Measurements from ENCODE around the gene L1CAM.

Gene L1CAM

DNA sequence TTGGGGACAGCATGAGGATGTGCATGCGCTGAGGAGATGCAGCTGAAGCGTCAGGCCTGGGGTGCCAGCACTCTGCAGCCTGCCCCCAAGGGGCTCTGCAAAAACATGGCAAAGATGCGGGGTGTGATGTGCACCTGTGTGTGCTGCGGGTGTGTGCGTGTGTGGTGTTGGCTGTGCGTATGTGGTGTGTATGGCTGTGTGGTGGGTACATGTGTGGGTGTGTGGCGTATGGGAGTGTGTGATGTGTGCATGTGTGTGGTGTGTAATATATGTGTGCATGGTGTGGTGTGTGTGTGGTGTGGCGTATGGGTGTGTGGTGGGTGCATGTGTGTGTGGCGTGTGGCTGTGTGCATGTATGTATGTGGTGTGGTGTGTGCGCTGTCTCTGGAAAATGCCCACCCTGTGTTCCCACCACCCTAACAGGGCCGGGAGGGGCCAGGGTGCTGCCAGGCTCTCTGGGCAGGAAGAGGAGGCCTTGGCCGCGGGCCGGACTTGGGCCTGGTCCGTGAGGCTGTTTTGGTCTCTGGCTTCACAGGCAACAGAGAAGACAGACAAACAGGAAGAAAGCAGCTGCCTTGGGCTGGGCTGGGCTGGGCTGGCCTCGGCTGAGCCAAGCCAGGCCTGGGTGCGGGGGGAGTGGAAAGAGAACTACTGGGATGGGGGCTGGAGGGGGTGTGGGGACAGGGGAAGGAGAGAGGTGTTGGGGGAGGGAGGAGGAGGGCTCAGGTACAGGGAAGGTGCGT lies 17.4 kb upstream of the L1CAM start:
- DNase-seq: no peak

DNA sequence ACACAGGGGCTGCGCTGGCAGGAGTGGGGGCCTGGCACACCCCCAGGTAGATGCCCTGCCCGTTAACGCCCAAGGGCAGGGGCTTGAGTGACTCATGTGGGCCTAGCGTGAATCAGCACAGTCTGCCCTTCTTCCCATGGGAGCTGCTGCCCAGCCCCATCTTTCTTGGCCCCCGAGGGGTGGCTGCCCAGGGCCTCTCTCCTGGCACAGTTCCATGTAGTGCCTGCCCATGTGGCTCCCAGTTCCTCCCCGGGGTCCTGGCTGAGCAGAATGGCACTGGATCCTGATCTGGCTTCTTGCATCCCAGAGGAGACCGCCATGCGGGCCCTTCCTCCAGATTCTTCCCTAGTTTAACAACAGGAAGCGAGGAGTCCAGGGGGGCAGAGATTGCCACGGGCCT lies 16.4 kb upstream of the L1CAM start:
- no peak for DNase-seq

DNA sequence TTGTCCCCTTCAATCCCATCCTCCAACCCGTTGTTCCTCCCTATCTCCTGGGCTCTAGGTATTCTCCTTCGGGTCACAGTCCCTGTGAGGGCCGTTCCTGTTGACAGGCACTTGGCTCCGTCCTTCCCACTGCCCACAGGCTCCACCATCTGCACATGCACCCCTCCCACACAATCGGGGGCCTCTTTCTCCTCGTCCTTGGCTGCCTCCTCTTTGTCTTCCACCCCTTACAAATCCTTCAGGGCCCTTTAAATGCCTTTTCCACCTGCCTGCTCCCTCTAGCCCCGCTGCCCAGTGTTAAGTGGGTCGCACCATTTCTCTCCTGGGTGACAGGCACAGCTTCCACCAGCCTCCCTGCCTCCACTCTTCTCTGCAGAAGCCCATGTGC lies 15.8 kb upstream of the L1CAM start:
- DNase-seq: peak in 1 of 2 experiments; percentile 50

DNA sequence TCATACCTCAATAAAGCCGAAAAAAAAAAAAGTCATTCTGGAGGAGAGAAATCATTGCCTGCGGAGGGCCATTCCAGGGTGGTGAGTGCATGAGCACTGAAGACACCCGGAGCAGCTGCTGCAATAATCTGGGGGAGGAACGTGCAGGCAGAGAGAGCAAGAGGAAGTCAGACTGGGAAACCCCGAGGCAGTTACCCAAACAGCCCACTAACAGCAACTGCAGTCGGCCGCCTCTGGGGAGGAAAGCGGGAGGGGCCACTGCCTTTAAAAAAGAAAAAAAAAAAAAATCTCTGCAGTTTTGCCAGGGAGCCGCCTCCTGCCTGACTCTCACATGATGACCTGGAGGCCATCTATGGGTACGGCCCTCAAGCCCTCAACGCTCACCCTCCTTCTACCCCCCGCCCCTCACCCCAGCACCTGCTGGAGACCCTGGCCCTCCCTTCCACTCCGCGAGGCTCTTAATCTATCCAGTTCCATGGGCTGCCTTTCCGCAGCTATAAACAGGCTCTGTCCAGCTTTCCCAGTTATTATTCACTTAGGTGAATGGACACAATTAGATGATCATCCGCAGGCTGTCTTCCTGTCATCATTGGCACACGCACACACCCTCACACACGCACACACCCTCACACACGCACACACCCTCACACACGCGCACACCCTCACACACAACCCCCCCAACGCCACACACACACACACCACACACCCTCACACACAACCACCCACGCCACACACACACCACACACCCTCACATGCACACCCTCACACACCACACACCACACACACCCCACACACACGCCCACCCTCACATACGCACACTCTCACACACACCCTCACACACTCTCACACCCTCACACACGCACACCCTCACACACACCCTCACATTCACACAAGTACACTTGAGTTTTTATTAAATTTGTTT lies 15.1 kb upstream of the L1CAM start:
- DNase-seq: peak; percentile 70 to 88

DNA sequence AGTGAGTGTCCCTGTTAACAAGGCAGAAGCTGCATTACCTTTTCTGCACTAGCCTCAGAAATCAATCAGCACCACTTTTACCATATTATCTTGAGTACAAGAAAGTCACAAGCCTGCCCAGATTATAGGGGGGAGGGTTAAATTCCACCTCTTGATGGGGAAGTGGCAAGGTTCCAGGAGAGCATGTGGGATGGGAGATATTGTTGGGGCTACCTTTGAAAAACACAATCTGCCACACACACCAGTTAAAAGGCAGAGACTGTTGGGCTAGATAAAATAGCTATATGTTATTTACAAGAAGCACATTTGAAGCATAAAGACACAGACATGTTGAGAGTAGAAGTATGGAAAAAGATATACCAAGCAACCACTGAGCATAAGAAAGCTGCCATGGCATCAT lies 11.9 kb upstream of the L1CAM start:
- peak; percentile 83 to 92 for DNase-seq

DNA sequence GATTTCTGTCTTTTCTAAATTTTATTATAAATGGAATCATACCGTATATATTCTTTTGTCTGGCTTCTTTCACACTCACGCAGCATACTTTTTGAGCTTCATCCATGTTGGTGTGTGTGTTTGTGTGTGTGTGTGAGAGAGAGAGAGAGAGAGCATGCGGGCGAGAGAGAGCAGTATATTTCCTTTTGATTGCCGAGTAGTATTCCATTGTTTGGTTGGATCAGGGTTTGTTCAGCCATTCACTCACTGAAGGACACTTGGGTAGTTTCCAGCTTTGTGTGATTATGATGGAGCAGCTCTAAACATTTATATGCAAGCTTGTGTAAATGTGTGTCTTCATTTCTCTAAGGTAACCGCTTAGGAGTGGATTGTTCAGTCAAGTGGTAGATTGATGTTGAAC lies 3.1 kb upstream of the L1CAM start:
- no peak for DNase-seq

DNA sequence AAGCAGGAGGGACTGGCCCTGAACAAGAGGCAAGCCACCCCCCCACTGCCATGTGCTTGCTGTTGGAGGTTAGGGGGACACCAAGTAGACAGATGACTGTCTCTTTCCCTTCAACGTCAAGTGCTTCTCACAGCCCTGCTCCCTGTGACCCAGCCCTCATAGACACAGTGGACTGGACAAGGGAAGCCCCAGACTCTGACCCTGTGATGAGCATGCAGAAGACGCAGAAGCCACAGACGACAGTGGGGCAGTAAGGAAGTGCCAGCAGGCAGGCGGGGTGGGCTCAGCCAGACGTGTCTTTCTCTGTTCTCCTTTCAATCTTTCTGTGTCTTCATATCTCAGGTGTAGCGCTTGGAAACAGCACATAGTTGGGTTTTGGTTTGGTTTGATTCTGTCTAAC lies 2.4 kb upstream of the L1CAM start:
- no peak for DNase-seq

DNA sequence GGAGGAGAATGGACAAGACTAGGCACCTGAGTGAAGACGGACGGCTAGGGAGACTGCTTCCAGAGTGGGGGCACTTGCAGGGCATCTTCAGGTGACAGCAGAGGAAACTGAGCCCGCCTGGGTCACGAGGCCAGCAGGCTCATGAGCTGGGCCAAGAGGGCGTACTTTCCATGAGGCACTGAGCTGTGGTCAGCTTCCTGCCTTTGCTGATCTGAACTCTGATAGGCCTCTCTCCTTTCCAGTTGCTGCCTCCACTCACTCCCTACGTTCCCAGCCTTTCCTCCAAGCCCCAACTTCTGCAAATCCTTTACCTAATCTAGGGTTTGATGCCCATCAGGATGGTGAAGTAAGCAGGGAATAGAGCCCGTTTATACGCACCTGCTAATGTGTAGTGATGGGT lies 1.4 kb upstream of the L1CAM start:
- DNase-seq: no peak

DNA sequence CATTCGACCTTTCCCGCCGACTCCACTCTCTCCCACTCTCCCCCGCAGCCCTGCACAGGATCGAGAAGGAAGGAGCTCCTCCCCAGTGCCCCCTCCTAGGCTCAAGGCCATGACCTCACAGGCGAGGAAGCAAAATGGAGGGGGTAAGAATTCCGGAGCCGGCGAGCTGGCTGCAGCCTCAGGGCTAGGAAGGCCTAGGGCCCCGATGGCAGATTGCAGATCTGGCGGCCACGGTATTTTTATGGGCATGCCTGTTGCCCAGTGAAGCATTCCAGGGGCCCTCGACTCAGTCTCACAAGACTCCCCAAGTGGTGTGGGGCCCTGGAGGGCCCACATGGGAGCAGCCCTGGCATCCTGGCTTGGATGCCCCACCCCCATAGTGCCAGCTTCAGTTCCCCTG lies 942 bp upstream of the L1CAM start:
- DNase-seq: no peak

DNA sequence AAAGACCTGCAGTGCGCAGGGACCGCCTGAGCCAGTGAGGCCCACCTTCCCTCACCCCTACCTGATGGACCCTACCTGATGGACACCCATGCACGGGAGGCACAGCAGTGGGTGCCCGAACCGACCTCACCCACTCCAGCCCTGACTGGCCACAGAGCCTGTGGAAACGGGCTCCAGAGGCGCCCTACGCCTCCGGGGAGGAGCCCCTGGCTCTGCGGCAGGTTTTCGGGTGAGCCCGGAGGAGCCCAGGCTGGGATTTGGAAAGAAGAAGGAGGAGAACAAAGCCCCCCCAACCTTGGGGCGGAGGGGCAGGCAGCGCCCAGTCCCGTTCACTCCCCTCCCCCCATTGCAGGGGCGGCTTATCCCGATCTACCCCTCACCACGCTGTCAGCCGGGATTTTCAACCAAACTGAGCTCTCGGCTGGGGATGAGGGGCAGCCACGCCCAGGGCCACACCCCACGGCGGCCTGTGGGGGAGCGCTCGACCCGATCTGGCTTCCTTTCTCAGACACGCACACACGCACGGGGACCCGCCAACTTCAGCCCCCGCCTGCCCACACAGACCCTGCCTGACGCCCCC lies 675 bp downstream of the L1CAM start:
- peak in 1 of 2 experiments; percentile 56 for DNase-seq

DNA sequence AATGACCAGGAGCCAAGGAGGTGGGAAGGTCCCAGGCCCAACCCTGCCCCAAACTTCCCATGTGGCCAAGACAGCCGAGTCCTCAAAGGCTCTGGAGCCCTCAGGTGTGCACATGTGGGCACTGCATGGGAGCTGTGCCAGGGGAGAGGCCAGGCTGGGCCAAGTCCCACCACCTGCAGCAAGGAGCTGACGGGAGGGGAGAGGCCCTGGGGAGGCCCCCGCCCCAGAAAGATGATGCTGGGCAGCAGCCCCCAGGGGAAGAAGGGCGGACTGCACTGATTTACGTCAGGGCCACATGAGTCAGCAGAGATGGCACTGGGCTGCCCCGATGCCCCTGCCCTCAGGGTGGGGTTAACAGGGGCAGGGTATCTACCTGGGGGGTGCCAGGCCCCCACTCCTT lies 1.4 kb downstream of the L1CAM start:
- peak; percentile 54 to 77 for DNase-seq

DNA sequence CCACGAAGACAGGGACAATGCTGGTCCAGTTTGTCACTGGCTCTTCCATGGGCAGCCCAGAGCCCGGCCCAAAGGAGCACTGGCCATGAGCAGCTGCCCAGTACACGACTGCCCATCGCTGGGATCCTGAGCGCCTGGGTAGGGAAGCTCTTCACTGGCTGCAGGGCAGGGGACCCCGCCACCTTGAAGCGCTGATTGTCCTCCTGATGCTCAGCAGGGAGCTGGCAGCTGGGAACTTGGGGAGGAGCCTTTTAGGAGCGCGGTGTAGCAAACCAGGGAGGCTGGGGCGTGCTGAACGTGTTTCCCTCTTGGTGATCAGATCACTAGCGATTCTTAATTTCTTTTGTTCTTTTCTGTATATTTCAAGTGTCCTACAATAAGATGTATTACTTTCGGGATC lies 1.8 kb downstream of the L1CAM start:
- DNase-seq: peak in 1 of 2 experiments; percentile 71

DNA sequence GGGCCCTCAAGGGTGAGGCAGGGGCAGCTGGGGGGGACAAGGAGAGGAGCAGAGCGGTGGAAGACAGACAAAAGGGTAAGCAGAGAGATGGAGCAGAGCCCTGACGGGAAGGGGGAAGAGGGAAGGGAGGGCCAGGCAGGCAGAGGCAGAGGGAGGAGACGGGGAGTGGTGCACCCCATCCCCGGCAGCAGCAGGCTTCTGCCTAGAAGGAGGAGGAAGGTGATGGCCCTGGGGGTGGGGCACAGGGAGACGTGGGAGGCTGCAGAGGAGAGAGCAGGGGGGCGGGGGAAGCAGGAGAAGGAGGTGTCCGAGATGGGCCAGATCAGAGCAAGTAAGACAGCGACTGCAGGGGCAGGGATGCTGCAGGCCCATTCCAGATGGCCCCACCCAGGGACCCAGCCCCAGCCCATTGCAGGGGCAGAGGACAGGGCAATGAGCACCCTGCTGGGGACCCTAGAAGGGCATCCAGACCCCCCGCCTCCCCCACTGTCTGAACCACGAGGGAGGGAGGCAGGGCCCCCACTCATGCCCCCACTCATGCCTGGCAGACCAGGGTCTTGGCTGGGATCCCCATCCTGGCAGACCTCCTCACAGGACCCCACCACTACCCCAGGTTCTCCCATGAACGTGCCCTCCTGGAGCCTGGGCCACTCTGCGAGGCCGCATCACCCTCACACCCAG lies 2.7 kb downstream of the L1CAM start:
- DNase-seq: no peak

DNA sequence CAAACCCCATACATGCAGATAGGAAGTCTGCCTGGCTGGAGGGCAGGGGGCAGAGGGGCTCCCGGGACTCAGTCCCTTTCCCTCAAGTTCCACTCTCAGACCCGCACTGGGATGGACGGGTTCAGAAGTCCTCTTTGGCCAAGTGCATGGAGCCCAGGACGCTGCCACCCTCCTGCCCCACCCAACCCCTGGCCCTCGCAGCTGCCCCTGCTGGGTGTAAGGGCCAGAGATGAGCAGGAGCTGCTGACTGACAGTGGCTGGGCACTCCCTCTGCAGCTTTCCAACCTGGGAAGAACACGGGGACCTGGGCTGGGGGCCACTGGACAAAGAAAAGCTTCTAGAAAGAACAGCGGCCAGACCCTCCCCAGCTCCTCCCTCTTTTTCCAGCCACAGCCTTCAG lies 3.4 kb downstream of the L1CAM start:
- no peak for DNase-seq

DNA sequence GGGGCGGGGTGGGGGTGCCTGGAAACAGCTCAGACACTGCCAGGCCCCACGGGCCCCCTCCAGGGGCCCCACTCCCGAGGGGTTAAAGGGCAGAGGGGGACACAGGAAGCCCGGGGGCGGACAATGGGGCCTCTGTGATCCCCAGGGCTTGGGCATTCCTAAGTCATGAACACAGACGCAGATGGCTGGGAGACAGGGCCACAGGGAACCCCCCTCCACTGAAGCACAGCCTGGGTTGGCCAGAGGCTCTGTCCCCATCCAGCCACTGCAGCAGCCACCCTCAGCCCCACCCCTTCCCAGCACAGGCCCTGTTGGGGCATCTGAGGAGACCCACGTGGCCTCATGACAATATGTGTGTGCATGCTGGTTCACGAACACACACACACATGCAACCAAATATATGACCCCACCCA lies 3.9 kb downstream of the L1CAM start:
- DNase-seq: no peak

DNA sequence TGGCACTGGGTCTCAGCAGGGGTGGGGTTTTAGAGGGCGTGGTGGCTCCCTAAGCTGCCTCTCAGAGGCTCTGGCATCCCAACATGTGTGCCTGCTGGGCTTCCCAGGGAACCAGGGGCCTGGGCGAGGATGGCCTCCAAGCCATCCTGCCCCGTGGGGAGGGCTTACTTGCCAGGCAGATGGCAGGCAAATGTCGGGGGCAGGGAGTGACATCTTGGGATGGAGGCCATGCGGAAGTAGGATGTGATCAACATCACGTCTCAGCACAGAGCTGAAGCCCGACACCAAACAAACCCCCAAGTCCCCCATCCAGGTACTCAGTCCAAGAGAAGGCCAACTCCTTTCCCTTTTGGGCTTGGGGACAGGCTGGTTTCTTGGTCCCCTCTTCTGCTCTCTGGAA lies 4.7 kb downstream of the L1CAM start:
- DNase-seq: peak in 1 of 2 experiments; percentile 42

DNA sequence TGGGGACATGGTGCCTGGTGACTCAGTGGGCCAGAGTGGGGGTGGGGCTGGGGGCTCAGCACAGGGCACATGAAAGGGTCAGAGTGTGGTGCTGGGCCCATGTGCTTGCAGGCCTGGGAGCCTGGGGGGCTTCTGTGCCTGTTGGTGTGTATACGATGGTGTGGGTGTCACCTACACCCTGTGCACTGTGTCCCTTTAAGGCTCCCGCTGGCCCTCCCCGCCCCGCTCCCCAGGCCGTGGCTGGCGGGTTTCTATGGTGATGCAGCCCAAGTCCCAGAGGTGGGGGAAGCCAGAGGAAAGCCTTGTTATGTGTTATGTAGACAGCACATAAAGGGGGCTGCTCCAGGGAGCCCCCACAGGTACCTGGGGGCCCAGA lies 5.5 kb downstream of the L1CAM start:
- DNase-seq: no peak

DNA sequence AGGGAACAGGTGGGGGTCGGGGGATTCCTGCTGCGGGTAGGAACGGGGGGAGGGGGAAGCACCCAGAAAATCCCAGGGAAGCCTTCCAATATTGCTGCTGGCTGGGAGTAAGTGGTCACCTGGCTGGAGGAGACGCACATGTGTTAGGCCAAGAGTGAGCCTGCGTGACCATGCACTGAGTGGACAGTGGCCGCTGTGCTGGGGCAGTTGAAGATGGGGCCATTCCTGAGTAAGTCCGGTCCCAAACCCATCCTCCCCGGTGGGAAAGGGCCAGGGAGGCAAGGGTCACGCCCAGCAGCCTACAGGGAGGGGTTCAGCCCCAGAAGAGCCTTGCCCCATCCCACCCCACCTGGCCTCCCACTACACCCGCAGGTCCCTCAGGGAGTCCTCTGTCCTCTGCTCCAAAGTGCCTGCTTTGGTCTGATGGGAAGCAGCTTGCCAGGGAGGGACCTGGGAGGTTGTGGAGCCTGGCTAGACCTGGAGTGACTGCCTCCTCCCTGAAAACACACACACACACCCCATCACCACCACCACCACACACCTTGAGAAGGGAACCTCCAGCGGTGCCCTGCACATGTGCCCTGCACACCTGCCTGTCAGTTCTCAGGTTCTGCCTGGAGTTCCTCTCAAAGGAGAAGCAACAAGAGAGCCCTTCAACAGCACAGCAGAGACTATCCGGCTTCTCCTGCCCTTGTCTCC lies 6.1 kb downstream of the L1CAM start:
- peak in 1 of 2 experiments; percentile 37 for DNase-seq

DNA sequence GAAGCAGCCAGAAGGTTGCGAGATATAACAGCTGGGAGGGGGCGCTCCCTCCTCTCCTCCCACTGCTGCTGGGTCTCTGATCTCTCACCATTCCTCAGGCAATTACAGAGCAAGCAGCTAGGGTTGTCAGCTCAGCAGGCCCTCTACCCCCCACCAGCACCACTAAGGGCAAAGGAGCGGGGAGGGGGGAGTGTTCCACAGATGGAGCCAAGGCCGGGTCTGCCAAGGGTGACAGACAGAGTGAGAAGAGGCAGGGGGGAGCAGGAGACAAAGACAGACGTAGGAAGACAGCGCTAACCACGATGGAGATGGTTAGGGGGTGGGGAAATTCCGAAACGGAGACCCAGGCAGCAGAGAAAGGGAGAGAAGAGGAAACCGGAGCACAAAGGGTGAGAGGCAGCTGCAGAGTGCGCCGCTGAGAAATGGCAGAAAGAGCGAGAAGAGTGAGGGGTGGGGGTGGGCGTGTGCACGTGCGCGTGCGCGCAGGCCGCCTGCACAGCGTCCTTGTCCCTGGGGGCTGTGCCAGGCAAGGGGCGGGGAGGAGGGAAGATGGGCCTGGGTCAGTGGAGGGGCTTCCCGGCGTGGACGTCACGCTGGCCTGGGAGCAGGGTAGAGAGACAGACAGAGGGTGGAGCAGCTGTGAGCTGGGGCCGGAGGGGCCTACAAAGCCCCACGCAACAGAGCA lies 6.9 kb downstream of the L1CAM start:
- peak; percentile 93 to 94 for DNase-seq

DNA sequence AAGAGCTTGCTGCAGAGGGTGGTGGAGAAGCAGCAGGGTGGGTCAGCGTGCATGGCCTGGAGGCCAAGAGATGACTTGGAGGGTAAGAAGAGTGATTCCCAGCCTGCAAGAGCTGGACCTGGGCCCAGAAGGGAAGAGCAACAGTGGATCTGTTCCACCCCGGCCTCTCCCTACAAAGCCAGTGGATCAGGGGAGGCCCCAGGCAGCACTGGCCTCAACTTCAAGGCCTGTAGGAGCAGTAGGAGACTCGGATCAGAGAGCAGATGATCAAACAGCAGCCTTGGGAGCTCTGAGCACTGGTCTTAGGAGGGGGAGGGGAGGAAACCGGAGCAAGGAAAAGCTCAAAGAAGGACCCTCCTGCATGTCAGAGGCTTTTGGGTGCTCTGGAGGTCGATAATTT lies 7.6 kb downstream of the L1CAM start:
- DNase-seq: peak in 1 of 2 experiments; percentile 39

DNA sequence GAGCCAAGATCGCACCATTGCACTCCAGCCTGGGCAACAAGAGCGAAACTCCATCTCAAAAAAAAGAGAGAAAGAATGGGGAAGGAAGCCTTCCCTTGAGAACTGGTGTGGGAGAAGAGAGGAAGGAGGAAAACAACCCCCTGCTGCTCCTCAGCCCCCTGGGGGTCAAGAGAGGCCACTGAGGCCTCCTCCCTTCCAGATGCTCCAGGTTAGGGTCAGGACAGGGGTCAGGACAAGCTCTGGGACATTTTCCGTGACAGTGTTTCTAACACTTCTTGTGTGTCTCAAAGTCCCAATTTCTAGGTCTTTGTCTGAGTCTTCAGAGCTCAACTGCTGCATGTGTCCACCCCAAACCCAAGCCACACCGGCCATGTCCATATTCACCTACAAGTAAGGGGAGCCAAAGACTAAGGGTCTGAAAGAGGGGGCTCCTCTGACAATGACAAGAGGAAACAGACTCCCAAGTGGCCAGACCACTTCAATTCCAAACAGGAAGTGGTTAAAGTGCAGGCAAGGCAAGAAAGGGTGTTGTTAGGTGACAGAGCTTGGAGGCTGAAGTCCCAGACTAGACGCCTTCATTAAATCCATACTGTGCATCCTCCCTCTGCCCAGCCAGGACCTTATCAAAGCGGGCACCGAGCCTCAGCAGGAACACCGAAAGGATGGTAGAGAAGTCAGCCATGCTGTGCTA lies 8.3 kb downstream of the L1CAM start:
- DNase-seq: no peak

Data from NCI-H524 (cell line).